TTC549 (cell line): Measurements from ENCODE around the gene COMTD1.
"Not testable (repeated sequence)": the region's sequence is repeated elsewhere in the genome, so short reads cannot be mapped to it uniquely, and the experiment has no call there.

ENCODE experiments used
- FAIRE-seq: peaks from 2 replicates; lab custom pipeline; 2012; peaks lifted over from hg19 to GRCh38; lab: Jason Lieb, UNC

The COMTD1 gene

DNA sequence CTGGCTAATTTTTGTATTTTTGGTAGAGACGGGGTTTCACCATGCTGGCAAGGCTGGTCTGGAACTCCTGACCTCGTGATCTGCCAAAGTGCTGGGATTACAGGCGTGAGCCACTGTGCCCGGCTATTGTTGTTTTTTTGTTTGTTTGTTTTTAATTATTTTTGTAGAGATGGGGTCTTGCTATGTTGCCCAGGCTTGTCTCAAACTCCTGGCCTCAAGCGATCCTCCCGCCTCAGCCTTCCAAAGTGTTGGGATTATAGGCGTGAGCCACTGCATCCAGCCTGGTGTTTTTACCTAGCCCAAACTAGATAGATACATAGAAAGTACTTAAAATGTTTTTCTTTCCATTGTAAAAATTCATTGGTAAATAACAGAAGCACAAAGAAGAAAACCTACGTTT lies 14.3 kb downstream of the COMTD1 start:
- not testable (repeated sequence) for FAIRE-seq

DNA sequence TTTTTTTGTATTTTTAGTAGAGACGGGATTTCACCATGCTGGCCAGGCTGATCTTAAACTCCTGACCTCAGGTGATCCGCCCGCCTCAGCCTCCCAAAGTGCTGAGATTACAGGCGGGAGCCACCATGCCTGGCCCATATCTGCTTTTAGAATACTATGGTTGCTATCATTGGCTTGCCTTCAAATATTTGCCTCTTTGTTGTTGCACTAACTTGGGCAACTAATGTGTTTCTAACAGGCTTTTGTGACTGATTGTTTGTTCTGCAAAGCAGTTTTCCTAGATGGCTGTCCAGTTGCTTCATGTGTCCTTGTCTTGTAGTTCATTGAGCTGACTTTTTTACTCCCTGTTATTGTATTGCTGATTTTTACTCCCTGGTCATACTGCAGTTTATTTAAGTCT lies 15.5 kb downstream of the COMTD1 start:
- no peak for FAIRE-seq

DNA sequence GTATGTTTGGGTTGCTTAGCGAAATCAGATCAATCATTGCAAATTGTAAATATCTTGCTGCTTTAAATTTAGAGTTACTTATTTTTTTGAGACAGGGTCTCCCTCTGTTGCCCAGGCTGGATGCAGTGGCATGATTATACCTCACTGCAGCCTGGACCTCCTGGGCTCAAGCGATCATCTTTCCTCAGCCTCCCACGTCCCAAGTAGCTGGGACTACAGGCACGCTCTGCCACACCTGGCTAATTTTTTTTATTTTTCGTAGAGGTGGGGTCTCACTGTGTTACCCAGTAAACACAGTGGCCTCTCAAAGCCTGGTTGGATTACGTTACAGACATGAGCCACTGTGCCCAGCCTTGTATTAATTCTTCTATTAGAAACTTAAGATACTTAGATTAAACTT lies 23.4 kb downstream of the COMTD1 start:
- FAIRE-seq = no peak

DNA sequence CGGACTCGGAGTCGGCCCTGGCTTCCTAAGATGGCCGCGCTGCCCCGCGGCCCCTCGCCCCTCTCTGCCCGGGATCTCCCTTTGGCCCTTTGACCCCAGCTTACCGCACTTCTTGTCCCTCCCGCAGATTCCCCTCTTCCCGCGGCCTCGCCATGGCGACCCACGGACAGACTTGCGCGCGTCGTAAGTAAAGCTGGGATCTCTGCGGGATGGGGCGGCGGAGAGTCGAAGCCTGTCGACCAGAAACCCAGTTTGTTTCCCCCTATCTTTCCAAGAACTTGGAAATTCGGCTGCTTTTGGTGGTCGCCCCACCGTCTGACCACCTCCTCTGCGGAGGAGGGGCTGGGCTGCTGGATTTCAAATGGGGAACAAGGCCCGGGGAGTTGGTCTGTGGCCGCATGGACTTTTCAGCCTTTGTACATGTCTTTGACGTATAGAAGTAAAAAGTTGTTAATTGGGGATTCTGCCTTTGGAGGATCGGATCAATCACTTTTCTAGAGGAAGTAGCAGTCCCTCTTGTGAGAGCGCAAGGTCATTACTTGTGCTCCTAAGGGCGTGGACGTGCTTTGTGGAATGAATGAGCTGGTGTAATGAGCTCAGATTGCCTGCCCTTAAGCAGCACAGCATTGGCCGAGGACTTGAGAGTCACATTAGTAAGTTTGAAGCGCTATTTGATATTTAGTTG lies 24.6 kb downstream of the COMTD1 start:
- no peak for FAIRE-seq

DNA sequence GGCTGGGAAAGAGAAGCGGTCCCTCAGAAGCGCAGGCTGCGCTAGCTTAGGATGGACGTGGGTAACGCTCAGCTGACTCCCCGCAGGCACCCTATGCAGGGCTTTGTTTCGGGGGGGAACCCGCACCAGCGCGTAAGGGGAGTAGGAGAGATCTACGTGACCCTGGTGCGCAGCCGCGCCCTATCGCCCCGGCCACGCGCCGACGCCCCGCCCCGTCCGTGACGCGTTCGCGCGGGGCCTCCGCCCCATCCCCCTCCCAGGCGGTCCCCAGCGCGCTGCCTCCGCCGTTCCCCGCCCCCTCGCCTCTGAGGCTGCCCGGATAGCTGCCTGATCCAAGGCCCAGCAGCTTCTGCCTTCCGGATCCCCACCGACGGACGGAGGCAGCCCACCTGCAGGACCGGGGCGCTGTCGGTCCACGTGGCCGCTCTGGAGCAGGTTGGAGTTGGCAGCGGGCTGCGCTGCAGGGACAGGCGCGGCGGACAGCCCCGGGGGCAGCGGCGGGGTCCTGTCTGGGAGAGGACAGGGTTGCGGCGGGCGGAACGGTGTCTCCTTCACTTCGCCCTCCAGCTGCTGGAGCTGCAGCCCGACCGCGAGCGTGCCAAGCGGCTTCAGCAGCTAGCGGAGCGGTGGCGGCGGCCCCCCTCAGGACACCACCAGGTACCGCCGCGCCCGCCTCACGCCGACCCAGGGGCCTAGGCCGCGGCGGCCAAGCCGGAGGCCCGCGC lies 25.3 kb downstream of the COMTD1 start, which contains the start of gene VDAC2:
TSS of gene VDAC2 (plus strand) at position 515 of the 725 bp plus-strand sequence. CDS start 363 bp downstream, outside the sequence.
- no peak for FAIRE-seq

DNA sequence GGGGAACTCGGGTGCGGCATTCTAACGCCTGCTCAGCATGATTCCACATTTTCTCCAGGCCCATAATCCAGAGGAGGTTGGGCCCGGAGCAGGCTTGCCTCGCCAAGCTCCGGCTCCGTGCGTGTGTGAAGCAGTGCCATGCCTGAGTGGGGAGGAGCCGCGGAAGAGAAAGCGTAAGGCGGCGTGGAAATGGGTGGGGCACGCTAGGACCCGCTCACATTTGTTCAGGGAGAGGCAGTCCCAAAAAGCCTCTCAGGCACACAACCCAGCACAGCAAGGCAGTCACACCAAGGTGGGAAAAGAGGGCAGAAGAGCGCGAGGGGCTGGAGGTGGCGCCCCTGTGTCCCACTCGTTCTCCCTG lies 25.9 kb downstream of the COMTD1 start:
- no peak for FAIRE-seq

DNA sequence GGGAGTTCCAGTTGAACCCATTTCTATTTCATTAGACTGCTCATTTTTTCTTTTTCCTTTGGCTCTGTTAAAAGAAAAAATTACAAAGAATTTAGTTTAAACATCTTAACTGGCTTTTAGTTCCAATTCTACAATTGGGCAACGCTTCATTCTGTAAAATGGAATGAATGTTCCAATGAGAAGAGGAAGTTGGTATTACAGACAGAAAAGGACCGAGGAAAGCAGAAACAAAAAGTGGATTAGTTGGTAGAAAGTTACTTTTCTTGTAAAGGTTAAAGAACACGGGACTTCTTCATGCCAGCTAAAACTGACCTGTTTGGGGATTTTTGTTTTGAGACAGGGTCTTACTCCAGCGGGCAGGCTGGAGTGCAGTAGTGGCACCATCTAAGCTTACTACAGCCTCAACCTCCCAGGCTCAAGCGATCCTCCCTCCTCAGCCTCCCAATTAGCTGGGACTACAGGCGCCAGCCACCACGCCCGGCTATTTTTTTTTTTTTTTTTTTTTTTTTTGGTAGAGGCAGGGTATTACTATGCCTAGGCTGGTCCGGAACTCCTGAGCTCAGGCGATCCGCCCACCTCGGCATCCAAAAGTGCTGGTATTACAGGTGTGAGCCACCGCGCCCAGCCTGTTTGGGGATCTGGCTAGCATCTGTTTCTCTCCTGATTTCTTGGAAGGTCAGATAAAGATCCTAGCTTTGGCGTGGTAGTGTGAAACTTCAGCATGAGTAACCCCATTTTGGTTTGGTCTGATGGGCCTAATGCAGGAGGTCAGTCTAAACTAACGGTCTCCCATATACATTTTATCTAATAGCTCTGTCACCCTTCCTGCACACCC lies 26.5 kb downstream of the COMTD1 start:
- no peak for FAIRE-seq

DNA sequence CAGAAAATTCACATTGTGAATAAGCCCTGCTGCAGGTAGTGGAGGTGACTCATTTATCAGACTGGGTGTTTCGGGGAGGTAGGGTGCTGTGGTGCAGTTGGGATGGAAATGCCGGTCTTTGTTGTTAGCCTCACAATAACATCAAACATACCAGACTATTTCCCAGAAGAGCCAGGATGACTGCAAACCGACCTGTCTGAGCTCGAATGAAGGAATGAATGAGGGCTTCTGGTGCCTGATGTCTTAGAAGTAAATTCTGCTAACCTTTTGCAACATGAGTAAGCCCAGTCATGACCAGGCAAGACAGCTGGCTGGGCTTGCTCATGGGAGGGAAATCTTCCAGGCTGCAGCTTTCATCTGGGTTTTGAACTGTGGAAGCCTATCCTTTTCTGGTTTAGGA lies 27.6 kb downstream of the COMTD1 start:
- FAIRE-seq = no peak

DNA sequence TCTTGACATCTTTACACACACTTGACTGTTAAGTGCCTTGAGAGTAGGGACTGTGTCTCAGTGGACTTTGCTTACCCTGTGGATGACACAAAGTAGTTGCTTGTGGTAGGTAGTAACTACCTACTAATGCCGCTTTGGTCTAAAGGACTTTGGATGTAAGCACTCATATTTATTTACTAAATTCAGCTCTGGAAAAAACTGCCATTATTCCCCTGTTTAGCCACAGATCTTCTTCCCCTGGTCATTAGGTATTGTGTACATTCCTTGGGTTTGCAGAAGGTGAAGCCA lies 28.0 kb downstream of the COMTD1 start:
- FAIRE-seq = no peak

DNA sequence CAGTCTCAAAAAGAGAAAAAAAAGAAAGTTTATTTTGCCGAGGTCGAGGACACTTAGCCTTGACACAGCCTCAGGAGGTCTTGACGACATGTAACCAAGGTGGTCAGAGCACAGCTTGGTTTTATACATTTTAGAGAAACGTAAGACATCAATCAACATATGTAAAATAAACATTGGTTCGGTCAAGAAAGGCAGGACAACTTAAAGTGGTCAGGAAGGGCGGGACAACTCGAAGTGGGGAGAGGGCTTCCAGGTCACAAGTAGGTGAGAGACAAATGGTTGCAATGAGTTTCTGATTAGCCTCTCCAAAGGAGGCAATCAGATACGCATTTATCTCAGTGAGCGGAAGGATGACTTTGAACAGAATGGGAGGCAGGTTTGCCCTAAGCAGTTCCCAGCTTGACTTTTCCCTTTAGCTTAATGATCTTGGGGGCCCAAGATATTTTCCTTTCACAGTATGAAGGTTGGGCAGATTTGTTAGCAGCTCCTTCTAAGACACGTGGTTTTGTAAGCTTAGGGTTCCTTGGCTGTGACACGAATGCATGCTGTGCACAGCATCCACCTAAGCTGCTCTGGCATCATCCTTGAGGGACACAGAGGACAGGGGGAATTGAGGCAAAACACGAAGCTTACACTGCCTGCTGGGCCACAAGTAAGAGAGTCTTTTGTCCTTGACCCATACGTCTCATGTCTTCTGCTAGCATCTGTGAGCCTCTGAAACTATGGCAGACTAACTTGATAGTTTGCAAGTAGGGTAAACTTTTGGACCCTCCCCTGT lies 28.5 kb downstream of the COMTD1 start:
- FAIRE-seq = no peak

DNA sequence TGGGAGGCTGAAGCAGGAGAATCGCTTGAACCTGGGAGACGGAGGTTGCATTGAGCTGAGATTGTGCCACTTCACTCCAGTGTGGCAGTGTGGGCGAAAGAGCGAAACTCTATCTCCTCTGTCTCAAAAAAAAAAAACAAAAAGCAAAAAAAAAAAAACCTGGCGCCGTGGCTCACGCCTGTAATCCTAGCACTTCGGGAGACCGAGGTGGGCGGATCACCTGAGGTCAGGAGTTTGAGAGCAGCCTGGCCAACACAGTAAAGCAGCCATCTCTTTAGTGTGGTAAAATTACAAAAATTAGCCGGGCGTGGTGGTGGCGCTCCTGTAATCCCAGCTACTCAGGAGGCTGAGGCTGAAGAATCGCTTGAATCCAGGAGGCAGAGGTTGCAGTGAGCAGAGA lies 29.1 kb downstream of the COMTD1 start:
- not testable (repeated sequence) for FAIRE-seq

DNA sequence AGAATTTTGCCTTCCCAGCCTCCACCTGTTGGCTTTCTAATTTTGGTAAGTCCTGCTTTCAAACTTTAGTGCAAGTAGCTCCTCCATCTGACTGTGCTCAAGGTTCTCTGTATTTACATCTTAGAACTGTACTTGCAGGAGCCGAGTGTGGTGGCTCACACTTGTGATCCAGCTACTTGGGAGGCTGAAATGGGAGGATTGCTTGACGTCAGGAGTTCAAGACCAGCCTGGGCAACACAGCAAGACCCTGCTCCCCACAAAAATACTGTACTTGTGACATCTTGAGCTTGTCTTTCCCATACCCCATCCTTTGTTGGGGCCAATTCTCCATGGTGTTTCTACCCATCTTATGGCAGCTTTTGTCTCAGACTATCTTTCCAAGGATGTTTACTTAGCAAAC lies 29.8 kb downstream of the COMTD1 start:
- FAIRE-seq = no peak

DNA sequence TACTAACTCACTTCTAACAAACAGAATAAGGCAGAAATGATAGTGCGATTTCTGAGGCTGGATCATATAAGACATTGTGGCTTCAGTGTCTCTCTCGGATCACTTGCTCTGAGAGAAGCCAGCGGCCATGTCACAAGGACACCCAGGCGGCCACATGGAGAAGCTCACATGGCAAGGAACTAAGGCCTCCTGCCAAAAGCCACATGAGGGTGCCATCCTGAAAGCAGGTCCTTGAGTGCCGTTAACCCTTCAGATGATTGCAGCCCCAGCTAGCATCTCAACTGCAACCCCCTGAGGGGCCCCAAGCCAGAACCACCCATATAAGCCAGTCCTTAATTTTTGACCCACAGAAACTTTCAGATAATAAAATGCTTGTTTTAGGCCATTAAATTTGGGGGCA lies 32.0 kb downstream of the COMTD1 start:
- no peak for FAIRE-seq

DNA sequence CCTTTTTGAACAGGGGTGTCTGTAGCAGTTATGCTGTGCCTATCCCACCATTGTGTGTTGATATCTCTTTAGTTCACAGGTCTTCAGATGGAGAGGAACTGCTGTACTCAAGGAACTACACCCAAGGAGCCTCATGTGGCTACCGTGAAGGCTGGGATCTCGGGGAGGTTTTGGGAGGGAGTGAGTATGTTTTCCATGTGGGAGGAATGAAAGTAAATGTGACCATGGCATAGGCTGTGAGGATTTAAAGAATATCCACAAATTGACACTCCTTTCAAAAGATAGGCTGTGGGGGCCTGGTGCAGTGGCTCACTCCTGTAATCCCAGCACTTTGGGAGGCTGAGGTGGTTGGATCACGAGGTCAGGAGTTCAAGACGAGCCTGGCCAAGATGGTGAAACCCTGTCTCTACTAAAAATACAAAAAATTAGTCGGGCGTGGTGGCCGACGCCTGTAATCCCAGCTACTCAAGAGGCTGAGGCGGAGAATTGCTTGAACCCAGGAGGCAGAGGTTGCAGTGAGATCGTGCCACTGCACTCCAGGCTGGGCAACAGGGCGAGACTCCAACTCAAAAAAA lies 32.6 kb downstream of the COMTD1 start:
- not testable (repeated sequence) for FAIRE-seq

DNA sequence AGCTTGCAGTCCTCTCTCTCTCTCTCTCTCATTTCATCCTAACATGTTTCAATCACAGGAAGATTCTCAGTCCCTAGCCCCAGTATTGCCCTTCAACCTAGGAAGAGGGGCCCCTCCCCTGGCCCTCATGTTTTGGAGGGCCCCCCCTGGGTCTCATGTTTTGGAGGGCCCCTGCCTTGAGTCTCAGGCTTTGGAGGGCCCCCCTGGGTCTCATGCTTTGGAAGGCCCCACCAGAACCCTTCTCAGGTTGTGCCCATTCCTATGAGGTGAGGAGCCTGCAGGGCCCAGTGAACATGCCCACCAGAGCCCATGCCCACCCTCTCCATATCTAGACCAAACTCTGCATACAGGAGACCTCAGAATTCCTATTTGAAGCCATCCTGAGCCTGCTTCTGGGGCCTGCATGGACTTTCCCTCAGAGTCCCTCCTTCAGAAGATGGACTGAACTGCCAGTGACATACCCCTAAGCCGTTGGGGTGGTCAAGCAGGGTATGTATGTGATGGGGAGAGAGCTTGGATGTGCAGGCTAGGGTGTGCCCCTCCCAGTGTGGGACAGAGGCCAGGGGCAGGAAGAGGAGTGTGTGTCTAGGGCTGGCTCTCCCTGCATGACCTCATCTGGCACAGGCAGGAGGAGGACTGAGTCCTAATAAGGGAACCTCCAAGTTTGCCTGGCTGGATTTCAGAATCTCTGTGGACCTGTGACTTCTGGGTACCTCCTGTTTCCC lies 33.3 kb downstream of the COMTD1 start:
- FAIRE-seq = no peak

DNA sequence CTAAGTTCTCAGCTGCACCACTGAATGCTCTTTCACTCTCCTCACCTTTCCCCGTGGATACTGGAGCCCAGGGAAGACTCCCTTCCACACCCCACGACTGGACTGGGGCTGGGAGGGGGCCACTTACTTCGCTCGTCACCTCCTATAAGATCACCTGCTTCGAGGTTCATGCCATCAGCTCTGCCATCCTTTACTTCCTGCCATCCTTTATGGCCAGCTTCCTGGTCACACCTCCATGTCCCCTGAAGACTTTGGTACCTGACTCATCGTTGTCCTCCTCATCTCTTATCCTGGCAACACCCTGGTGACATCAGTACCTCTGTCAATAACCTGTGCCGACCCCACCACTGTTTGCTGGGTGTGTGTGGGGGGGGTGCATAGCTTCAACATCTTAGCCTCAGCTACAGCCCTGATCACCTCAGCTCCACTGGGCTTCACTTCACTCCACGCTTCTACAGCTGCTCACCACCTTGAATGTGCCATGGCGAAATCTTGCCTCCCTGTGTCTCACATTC lies 33.9 kb downstream of the COMTD1 start:
- no peak for FAIRE-seq

DNA sequence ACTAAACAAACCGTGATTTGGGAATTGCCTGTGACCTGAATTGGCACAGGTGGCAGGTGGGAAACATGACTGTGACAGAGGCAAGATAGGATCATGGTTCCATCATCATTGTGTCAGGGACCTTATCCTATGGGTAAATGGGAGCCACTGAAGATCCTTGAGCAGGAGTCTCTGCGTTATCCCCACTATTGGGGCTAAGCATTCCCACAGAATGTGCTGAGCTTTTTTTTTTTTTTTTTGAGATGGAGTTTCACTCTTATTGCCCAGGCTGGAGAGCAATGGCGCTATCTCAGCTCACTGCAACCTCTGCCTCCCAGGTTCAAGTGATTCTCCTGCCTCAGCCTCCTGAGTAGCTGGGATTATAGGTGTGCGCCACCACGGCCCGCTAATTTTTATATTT lies 35.8 kb downstream of the COMTD1 start:
- FAIRE-seq = not testable (repeated sequence)

DNA sequence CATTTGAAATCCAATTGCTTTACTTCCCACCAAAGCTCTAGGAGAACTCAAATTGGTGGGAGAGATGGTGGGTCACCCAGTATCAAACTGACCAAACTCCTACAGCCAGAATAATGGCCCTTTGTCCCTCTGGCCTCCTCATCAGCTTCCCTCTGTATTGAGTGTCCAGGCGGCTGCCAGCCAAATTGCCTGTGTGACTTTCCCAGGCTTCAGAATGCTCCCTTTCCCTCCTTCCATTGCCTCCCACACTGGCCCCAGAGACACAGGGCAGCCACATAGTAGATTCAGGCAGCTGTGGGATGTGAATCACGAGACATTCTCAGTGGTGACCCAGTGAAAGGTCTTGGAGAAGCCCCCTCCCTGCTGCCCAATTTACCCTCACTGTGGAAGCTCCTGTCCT lies 37.9 kb downstream of the COMTD1 start:
- FAIRE-seq = no peak

DNA sequence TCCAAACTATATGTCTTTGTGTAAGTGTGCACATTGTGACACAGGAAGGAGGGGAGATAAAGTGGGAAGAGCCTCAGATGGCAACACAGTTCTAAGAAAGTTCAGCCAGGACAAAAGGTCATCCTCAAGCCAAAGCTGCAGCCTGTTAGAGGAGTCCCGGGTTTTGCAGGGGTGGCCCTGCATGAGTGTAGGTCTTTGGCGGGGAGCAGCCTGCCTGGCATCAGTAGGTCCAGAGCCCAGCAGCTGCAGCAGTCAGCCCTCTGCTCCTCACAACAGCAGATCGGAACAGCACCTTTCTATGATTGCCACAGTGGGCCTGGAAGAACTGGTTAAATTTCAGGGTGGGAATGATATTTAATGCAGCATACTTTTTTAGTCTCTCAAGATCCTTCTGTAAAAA lies 38.7 kb downstream of the COMTD1 start:
- FAIRE-seq = no peak

DNA sequence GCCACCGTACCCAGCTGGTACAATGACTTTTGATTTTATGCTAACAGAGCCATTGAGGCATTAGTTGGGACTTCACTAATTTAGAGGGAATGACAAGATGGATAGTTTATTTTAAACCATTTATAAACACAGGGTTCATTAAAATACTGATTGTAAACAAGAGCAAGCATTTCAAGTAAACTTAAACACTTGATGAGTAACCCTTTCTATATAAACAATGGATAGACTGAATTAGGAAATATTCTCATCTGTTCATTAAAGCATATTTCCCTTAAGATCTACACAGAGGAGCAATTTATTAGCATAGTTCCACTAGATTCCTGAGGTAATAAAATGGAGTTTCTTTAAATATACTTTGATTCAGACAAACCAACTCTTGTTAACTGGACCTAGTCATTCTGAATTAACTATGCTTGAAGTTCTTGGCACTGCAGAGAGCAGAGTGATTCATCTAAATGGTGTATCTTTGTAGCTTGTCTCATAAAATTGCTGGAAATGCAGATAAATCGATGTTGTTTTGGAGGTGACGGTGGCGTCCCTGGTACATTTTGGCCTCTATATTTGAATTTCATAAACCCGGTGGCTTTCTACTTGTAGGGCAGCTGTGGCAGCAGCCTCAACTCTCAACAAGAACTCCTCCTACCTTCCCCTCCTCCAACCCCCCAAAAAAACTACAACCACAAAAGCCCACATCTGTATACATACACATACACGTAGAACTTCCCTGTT lies 40.6 kb downstream of the COMTD1 start:
- FAIRE-seq = no peak

DNA sequence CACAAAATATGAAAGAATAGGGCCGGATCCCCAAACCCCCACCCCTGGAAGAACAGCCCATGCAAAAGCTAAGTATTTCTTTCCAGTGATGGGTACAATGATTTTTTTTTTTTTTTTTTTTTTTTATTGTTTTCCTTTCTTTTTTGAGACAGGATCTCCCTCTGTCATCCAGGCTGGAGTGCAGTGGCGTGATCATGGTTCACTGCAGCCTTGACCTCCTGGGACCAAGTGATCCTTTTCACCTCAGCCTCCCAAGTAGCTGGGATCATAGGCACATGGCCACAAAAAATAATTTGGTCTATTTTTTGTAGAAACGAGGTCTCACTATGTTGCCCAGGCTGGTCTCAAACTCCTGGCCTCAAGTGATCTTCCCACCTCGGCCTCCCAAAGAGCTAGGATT lies 41.1 kb downstream of the COMTD1 start:
- not testable (repeated sequence) for FAIRE-seq
